Caco-2 (cell line): Measurements from ENCODE around the gene AHCYL1. TPM values are rescaled to one million over a fixed set of nuclear protein-coding genes. Genes with fewer than 3 reads are reported as not detected.

ENCODE experiments used
- BruUV-seq: library from RNA; stranded (reverse); fragments of 400-500 nt; replicated peaks from 2 replicates; lab custom pipeline; 2021; lab: Mats Ljungman, UMichigan
- CTCF ChIA-PET: fragments of 300-600 bp; sonication (Branson Sonifier 250); formaldehyde crosslinking; loops from one replicate; lab custom pipeline; 2022; ENCODE audit warnings: antibody characterized with exemption; lab: Charles Lee
- POLR2A ChIA-PET: fragments of 300-600 bp; sonication (Branson Sonifier 250); formaldehyde crosslinking; loops from one replicate; lab custom pipeline; 2022; ENCODE audit warnings: antibody characterized with exemption; lab: Charles Lee
- DNase-seq, 2 experiments: peaks; one replicate each; pipeline versions ENCODE4 v3.0.0 to v3.0.0-alpha.2; 2020 to 2022
- H3K27me3 ChIP-seq: replicated peaks from 2 replicates; pipeline ENCODE4 v1.6.0; 2011; ENCODE audit warnings: low read length; ENCODE audit not compliant: control insufficient read depth, insufficient read depth
- H3K36me3 ChIP-seq: 2 replicates; pipeline ENCODE4 v1.5.1; 2011; ENCODE audit warnings: low read length; ENCODE audit not compliant: control insufficient read depth, insufficient read depth
- H3K4me1 ChIP-seq: fragments of 250-450 bp; sonication (Bioruptor Pico); 2 replicates; pipeline ENCODE4 v1.5.1; 2020; ENCODE audit warnings: mild to moderate bottlenecking
- H3K4me3 ChIP-seq: 2 replicates; pipeline ENCODE4 v1.5.1; 2011; ENCODE audit warnings: low read depth, mild to moderate bottlenecking, control low read depth, low read length
- H3K9me3 ChIP-seq: fragments of 250-450 bp; sonication (Bioruptor Pico); 2 replicates; pipeline ENCODE4 v1.5.1; 2020; ENCODE audit warnings: mild to moderate bottlenecking, moderate library complexity
- H3K27ac Mint-ChIP-seq: one replicate; pipeline ENCODE4 v1.8.0; 2022; ENCODE audit warnings: mixed read lengths; ENCODE audit not compliant: unreplicated experiment
- H3K27me3 Mint-ChIP-seq: one replicate; pipeline ENCODE4 v1.8.0; 2022; ENCODE audit warnings: mixed read lengths; ENCODE audit not compliant: insufficient read depth, unreplicated experiment
- H3K36me3 Mint-ChIP-seq: one replicate; pipeline ENCODE4 v1.8.0; 2022; ENCODE audit warnings: mild to moderate bottlenecking, mixed read lengths; ENCODE audit not compliant: insufficient read depth, unreplicated experiment
- H3K4me1 Mint-ChIP-seq: one replicate; pipeline ENCODE4 v1.8.0; 2022; ENCODE audit warnings: low read depth, mixed read lengths; ENCODE audit not compliant: unreplicated experiment
- H3K4me3 Mint-ChIP-seq: one replicate; pipeline ENCODE4 v1.8.0; 2022; ENCODE audit warnings: mild to moderate bottlenecking, moderate library complexity, mixed read lengths; ENCODE audit not compliant: unreplicated experiment
- H3K9me3 Mint-ChIP-seq: one replicate; pipeline ENCODE4 v1.8.0; 2022; ENCODE audit warnings: mixed read lengths; ENCODE audit not compliant: unreplicated experiment
- intact Hi-C: fragments of 100-400 bp; cut with micrococcal nuclease; formaldehyde crosslinking; loops from one replicate; pipeline ENCODE4 v1.10.0; 2022; ENCODE audit not compliant: unreplicated experiment
- total RNA-seq: library from RNA; stranded (reverse); gene quantifications from 2 replicates; pipeline ENCODE4 v1.2.3, GENCODE V29; 2022
- TF ChIP-seq, protein P1 (sequence below), 2 experiments: fragments of 200-600 bp in 1 of 2; IDR thresholded peaks; 1 replicate in 1 of 2; 2 replicates in 1 of 2; pipeline versions ENCODE4 v1.5.1 to v1.8.0; 2011 to 2022; ENCODE audit warnings: antibody characterized with exemption in 1 of 2, control low read depth in 1 of 2, inconsistent platforms in 1 of 2, low read depth in 1 of 2, low read length in 1 of 2, mild to moderate bottlenecking in 1 of 2, moderate library complexity in 1 of 2; ENCODE audit not compliant: insufficient read depth in 1 of 2, severe bottlenecking in 1 of 2, unreplicated experiment in 1 of 2

The AHCYL1 gene
- total RNA-seq, 1 experiment from 2014 or later = 64.2 TPM

DNA sequence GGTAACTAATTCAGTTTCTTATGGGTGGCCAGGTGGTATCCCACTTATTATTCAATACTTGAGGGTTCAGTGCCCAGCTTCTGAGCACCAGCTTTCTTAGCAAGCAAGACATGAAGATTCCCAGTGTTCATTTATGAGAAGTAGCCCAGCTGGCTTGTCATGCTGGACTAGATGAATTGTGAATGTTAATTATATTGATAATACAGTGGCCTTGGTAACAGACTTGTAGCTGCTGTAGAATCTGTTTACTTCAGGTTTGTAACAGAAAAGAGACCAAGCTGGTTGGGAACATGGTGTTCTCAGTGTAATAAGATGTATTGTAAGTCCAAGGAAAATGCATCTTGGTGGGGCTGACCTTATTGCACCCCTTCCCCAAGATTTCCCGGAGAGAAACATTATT is 10.1 kb downstream of the AHCYL1 start:
- no peaks in the 10 kb centered on the region for H3K9me3 ChIP-seq
- H3K4me1 Mint-ChIP-seq = no peaks in the 10 kb centered on the region
- no peak overlapping the region for H3K27ac Mint-ChIP-seq
- no peaks in the 10 kb centered on the region for H3K27me3 ChIP-seq
- ChIA-PET CTCF (no interaction called here), POLR2A (no interaction called here)
- H3K4me3 Mint-ChIP-seq = no peak overlapping the region
- H3K36me3 Mint-ChIP-seq = peaks cover 9% of the 10 kb centered on the region
- no peaks in the 10 kb centered on the region for H3K4me1 ChIP-seq
- intact Hi-C loops = no loop called here
- no peaks in the 10 kb centered on the region for H3K36me3 ChIP-seq
- H3K4me3 ChIP-seq = no peak overlapping the region
- TF ChIP-seq, protein P1, sequence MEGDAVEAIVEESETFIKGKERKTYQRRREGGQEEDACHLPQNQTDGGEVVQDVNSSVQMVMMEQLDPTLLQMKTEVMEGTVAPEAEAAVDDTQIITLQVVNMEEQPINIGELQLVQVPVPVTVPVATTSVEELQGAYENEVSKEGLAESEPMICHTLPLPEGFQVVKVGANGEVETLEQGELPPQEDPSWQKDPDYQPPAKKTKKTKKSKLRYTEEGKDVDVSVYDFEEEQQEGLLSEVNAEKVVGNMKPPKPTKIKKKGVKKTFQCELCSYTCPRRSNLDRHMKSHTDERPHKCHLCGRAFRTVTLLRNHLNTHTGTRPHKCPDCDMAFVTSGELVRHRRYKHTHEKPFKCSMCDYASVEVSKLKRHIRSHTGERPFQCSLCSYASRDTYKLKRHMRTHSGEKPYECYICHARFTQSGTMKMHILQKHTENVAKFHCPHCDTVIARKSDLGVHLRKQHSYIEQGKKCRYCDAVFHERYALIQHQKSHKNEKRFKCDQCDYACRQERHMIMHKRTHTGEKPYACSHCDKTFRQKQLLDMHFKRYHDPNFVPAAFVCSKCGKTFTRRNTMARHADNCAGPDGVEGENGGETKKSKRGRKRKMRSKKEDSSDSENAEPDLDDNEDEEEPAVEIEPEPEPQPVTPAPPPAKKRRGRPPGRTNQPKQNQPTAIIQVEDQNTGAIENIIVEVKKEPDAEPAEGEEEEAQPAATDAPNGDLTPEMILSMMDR (IDR thresholded peaks at IDR 0.05; ENCODE audit: insufficient read depth in 1 of 2, low read depth in 1 of 2, low read length in 1 of 2, severe bottlenecking in 1 of 2, unreplicated experiment in 1 of 2) = no peak
- no peaks in the 10 kb centered on the region for H3K27me3 Mint-ChIP-seq
- BruUV-seq = no TSS peak
- no peaks in the 10 kb centered on the region for H3K9me3 Mint-ChIP-seq
- DNase-seq = no peak

DNA sequence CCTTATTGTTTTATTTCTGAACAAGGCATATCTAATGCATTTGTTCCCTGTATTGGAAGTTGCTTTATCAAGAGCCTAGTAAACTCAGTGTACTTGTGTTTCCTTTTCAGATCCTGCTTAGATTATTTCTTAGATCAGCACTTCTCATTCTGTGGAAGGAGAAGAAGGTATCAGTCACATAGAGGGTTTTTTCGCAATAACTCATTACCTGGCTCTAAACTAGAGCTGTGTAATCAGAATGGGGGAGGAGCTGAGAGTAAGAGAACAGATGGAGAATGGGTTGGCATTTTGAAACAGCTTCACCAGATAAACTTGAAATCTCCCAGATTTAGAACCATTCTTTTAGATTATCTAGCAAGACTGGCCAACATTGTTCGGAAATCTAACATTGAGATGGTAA is 11.0 kb downstream of the AHCYL1 start:
- H3K4me1 ChIP-seq = no peaks in the 10 kb centered on the region
- no peak overlapping the region for H3K27ac Mint-ChIP-seq
- ChIA-PET CTCF (no interaction called here), POLR2A (no interaction called here)
- TF ChIP-seq, protein P1 (IDR thresholded peaks at IDR 0.05; ENCODE audit: insufficient read depth in 1 of 2, low read depth in 1 of 2, low read length in 1 of 2, severe bottlenecking in 1 of 2, unreplicated experiment in 1 of 2) = no peak
- no peak overlapping the region for H3K4me3 Mint-ChIP-seq
- intact Hi-C loops = no loop called here
- H3K36me3 ChIP-seq = no peaks in the 10 kb centered on the region
- no peaks in the 10 kb centered on the region for H3K27me3 Mint-ChIP-seq
- H3K9me3 Mint-ChIP-seq = no peaks in the 10 kb centered on the region
- BruUV-seq = no TSS peak
- no peaks in the 10 kb centered on the region for H3K27me3 ChIP-seq
- no peaks in the 10 kb centered on the region for H3K9me3 ChIP-seq
- no peak overlapping the region for H3K4me3 ChIP-seq
- H3K4me1 Mint-ChIP-seq = no peaks in the 10 kb centered on the region
- H3K36me3 Mint-ChIP-seq = peaks cover 9% of the 10 kb centered on the region
- DNase-seq = no peak

DNA sequence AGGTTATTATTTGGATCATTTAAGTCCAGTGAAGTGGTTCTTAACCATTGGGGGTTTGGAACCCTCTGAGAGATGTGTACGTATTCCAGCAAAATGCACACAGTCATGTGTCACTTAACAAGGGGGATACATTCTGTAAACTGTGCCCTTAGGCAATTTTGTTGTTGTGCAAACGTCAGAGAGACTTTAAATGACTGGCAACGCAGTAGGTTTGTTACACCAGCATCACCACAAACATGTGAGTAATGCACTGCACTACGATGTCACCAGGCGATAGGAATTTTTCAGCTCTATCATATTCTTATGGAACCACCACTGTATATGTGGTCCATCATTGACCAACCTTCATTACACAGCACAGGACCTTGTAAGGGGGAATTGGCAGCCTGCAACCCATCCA is 11.9 kb downstream of the AHCYL1 start:
- Mint-ChIP-seq H3K27ac (no peak overlapping the region), H3K27me3 (no peaks in the 10 kb centered on the region), H3K4me1 (no peaks in the 10 kb centered on the region), H3K4me3 (no peak overlapping the region), H3K9me3 (no peaks in the 10 kb centered on the region), H3K36me3 (peaks cover 9% of the 10 kb centered on the region)
- Histone ChIP-seq H3K9me3 (no peaks in the 10 kb centered on the region), H3K36me3 (no peaks in the 10 kb centered on the region), H3K4me3 (no peak overlapping the region), H3K27me3 (no peaks in the 10 kb centered on the region), H3K4me1 (no peaks in the 10 kb centered on the region)
- TF ChIP-seq, protein P1 (IDR thresholded peaks at IDR 0.05; ENCODE audit: insufficient read depth in 1 of 2, low read depth in 1 of 2, low read length in 1 of 2, severe bottlenecking in 1 of 2, unreplicated experiment in 1 of 2) = no peak
- ChIA-PET POLR2A (no interaction called here), CTCF (no interaction called here)
- no TSS peak for BruUV-seq
- DNase-seq = no peak
- intact Hi-C loops = no loop called here
